HG03521 (cell line): ENCODE data around the gene PUS7.
"Not testable (repeated sequence)": the region's sequence is repeated elsewhere in the genome, so short reads cannot be mapped to it uniquely, and the experiment has no call there.

ENCODE experiments used
- ATAC-seq: cut with Tn5 transposase; IDR thresholded peaks from one replicate; pipeline ENCODE4 v1.9.1; 2021; ENCODE audit warnings: mild to moderate bottlenecking, moderate library complexity; ENCODE audit not compliant: unreplicated experiment

PUS7 gene

GRCh38 chr7:105497016-105497415 lies 25.1 kb downstream of the PUS7 start:
- ATAC-seq = no peak

DNA sequence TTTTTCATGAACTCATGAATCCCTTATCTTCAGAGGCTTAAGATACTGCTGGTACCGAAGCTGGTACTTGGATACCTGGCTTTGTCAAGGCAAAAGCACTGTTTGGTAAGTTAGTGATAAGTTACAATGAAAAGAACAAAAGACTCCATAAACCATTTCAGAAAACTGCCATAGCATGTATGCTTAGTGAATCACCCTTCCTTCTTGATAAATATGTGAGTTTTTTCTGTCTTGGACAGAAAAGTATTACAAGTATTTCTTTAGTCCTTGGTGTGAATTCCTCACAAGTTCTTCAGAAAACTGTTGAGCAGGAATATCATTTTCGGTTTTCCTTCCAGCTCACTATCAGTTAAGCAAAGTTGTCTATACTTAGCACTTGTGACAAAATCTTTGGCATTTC lies 25.6 kb downstream of the PUS7 start:
- no peak for ATAC-seq

GRCh38 chr7:105493923-105494315 lies 28.2 kb downstream of the PUS7 start:
- no peak for ATAC-seq

- no peak for ATAC-seq
Observed at GRCh38 chr7:105493196-105493922, 28.7 kb downstream of the PUS7 start.

- no peak for ATAC-seq
Observed at GRCh38 chr7:105489409-105489808, 32.7 kb downstream of the PUS7 start.

DNA sequence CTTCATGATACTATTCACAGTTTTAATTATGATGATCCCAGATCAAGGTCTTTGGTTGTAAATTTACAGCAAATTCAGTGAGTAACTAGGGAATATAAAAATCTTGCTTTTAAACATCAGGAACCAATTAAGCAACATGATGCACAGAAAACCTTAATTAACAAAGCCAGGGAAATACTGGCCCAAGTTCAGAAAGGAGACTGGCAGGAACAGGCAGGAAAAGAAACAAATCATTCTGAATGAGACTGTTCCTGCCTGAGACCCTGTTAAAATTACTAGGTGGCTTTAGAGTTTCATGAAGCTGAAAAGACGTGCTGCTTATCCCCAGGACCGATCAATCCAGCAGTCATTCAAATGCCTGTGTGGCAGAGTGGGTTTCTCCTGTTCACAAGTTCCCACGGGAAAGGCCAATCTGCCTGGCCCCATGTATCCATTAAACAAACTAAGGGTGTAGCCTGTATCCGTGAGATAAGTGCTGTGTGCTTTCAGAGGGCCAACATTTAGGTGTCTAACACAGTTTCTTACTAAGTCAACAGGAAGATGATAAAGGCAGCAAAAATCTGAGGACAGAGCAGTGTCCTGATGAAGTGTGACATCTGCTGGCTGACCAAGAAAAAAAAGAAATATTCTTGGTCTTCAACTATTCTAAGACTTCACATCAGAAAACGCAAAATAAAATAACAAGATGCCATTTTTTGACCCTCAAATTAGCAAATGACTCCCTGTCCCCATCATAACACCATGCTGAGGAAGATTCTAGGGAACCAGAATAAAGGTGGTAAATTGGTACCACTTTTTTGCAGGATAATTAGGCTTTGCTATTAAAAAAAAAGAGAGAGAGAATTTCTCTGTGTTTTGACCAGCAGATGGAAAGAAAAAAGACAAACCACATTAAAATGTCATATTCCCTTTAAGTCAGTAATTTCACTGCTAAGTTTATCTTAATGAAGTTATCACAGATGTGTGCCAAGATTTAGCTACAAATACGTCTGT lies 34.2 kb downstream of the PUS7 start:
- no peak for ATAC-seq

DNA sequence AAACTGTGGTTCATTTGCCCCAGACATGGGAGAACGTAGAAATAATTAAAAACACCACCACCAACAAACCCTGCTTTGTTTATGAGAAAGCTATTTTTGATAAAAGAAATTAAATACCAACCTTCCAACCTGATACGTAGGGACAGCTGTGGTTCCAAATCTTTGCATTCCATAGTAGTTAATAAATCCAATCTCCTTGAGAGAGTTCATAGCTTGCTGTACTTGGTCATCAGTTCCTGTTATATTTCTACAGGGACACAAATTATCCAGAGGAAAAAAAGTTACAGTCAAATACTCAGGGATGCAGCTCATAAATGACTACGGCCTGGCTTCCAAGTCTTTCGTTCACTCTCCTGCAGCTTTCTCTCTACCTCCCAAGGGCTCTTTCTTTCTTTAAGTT lies 41.1 kb downstream of the PUS7 start:
- ATAC-seq = no peak

DNA sequence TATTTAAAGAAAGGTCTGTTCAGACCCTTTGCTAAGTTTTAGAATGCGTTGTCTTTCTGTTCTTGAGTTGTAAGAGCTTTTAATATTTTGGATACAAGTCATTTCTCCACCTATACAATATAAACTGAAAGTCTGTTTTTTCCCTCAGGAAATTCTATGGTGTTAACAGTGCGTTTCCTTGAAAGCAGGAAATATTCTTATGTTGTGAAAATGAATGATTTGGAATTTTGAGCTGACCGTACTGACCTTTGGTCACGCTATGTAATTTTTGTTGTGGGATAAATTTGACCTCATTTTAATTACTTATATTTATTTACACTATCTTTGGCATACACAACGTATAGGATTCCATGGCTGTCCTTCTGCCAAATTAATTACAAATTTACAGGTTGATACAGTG lies 43.5 kb downstream of the PUS7 start:
- ATAC-seq = no peak

GRCh38 chr7:105477908-105478307 lies 44.2 kb downstream of the PUS7 start:
- ATAC-seq = no peak

DNA sequence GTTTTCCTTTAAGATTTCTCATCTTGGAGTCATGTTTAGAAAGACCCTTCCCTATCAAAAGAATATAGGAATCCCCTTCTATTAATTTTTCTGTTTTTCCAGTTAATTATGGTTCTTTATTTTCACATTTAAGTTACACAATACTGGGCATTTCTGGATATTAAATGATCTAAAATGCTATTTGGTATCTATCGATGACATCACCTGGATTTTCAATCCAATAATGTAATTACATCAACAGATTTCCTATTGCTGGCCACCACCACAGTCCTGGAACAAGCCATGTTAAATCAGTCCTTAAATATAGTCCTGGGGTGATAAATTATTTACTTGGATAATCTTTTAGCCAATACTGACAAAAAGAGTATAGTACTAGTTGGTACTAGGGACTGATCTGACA lies 48.0 kb downstream of the PUS7 start:
- ATAC-seq = no peak

- no peak for ATAC-seq
Observed at GRCh38 chr7:105473163-105473562, 48.9 kb downstream of the PUS7 start.

GRCh38 chr7:105470846-105471245 lies 51.2 kb downstream of the PUS7 start:
- no peak for ATAC-seq

GRCh38 chr7:105470090-105470489 lies 52.0 kb downstream of the PUS7 start:
- ATAC-seq = no peak

DNA sequence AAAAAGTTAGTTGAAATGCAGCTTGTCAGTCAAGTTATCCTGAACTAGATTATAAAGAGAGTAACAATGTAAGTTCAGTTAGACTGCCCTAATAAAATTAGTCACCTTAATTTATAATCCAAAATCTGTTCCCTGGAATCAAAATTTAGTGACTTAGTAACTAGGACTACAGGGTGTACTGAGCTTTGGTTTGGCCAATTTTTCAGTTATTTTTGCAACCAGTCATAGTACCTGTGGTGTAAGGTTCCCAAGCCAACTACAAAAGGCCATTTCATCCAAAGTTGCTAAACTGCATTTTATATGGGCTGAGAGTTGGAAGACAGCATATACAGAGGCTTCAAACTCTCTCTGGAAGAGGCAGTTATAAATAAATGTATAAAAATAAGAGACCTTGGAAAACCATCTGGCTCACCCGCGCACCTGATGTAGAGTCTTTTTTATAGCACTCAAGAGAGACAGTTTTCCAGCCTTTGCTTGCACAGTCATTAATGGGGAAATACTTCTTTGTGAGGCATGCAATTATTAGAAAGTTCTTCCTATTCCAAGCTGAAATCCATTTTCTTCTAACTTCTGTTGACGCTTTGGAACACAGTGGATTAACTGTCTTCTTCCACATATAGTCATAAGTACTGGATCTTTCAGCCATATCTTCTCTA lies 59.2 kb downstream of the PUS7 start:
- ATAC-seq = no peak

DNA sequence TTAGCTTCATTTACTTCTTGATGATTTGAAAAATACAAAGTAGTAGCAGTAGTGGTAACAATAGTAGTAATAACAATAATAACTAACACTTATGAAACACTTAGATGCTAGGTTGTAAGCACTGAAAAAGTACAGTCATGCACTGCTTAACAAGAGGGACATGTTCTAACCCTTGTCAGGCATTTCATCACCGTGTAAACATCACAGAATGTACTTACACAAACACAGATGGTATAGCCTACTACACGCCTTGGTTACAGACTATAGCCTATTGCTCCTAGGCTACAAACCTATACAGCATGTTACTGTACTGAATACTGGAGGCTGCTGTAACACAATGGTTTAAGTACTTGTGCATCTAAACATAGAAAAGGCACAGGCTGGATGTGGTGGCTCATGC lies 60.6 kb downstream of the PUS7 start:
- ATAC-seq = no peak

- ATAC-seq = no peak
Observed at GRCh38 chr7:105457619-105458225, 64.3 kb downstream of the PUS7 start.

GRCh38 chr7:105454921-105455320 lies 67.2 kb downstream of the PUS7 start:
- no peak for ATAC-seq

GRCh38 chr7:105454095-105454747 lies 67.8 kb downstream of the PUS7 start:
- ATAC-seq = no peak

DNA sequence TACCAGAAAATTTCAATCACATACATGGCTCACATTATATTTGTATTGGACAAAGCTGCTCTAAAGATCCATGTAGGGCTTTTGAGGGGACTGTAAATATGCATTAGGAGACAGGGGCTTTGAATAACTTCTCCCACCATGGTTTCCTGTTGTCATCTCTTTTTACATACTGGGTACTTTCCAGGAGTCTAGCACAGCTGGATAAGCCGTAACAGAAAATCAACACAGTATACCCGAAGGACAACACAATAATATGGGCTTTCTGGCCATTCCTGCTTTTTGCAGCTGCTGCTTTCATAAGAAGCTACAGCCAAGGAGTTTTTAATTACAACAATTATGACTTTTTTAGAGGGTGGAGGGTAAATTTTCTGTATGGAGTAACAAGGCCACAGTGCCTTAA lies 70.0 kb downstream of the PUS7 start:
- no peak for ATAC-seq

DNA sequence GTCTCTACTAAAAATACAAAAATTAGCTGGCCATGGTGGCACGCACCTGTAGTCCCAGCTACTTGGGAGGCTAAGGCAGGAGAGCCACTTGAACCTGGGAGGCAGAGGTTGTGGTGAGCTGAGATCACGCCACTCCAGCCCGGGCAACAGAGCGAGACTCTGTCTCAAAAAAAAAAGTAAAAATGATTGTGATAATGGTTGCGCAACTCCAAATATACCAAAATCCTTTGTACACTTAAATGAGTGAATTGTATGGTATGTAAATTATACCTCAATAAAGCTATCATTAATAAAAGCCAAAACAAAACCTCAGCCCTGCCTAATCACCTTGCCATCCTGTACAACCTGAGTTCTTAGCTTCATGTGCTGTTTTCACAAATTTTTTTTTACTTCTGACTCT lies 71.2 kb downstream of the PUS7 start:
- not testable (repeated sequence) for ATAC-seq
